NCI-H82 (cell line): ENCODE results near the gene KHSRP.
A peak's percentile ranks its signal among the peaks of the same experiment; 100 is the strongest.

Experiments
- DNase-seq: peaks from one replicate; lab custom pipeline; 2025; lab: John Stamatoyannopoulos, UW

The KHSRP gene

GRCh38 chr19:6392221-6393073 is 32.2 kb downstream of the KHSRP start:
- DNase-seq = no peak

GRCh38 chr19:6387372-6387771 is 37.2 kb downstream of the KHSRP start:
- no peak for DNase-seq

- DNase-seq = no peak
Measured at GRCh38 chr19:6384381-6384780, 40.2 kb downstream of the KHSRP start.

GRCh38 chr19:6383188-6383587 is 41.4 kb downstream of the KHSRP start:
- no peak for DNase-seq

GRCh38 chr19:6381030-6381750 is 43.4 kb downstream of the KHSRP start:
- peak; percentile 31 for DNase-seq

- no peak for DNase-seq
Measured at GRCh38 chr19:6379744-6380143, 44.9 kb downstream of the KHSRP start.

GRCh38 chr19:6378486-6378885 is 46.1 kb downstream of the KHSRP start:
- DNase-seq = no peak

GRCh38 chr19:6378041-6378440 is 46.6 kb downstream of the KHSRP start:
- no peak for DNase-seq

- DNase-seq = no peak
Measured at GRCh38 chr19:6376512-6377190, 48.0 kb downstream of the KHSRP start.

GRCh38 chr19:6375411-6376010 is 49.1 kb downstream of the KHSRP start, which contains the start of gene PSPN:
PSPN (minus strand) TSS chr19:6375933; CDS start chr19:6375849, 84 bp downstream.
- no peak for DNase-seq

- no peak for DNase-seq
Measured at GRCh38 chr19:6374711-6375410, 49.8 kb downstream of the KHSRP start.

- no peak for DNase-seq
Measured at GRCh38 chr19:6374161-6374709, 50.4 kb downstream of the KHSRP start.

- DNase-seq = no peak
Measured at GRCh38 chr19:6373813-6374108, 50.9 kb downstream of the KHSRP start.

- DNase-seq = peak; percentile 98
Measured at GRCh38 chr19:6373096-6373812, 51.4 kb downstream of the KHSRP start.

- DNase-seq = peak; percentile 99
Measured at GRCh38 chr19:6372594-6373095, 52.0 kb downstream of the KHSRP start, which contains the start of gene ALKBH7. ALKBH7 (plus strand) TSS chr19:6372794; CDS start chr19:6372821, 27 bp downstream.

GRCh38 chr19:6364353-6364752 is 60.3 kb downstream of the KHSRP start:
- DNase-seq = no peak
